Mesendoderm (in vitro differentiated cells): ENCODE results near the gene FAM32A. TPM values are rescaled to one million over a fixed set of nuclear protein-coding genes. Genes with fewer than 3 reads are reported as not detected.

Experiments used
- DNase-seq: peaks from one replicate; pipeline ENCODE4 v3.0.0; 2013
- H2AK5ac ChIP-seq: 2 replicates; pipeline ENCODE4 v1.6.1; 2013; ENCODE audit warnings: low read length, inconsistent platforms
- H2BK120ac ChIP-seq: 2 replicates; pipeline ENCODE4 v1.6.1; 2013; ENCODE audit warnings: low read depth, mild to moderate bottlenecking, low read length, moderate library complexity, mixed read lengths
- H2BK15ac ChIP-seq: replicated peaks from 2 replicates; pipeline ENCODE4 v1.6.1; 2013; ENCODE audit warnings: low read depth, mild to moderate bottlenecking, moderate library complexity
- H2BK5ac ChIP-seq: 2 replicates; pipeline ENCODE4 v1.6.1; 2013; ENCODE audit warnings: low read length, inconsistent platforms
- H3K18ac ChIP-seq: 2 replicates; pipeline ENCODE4 v1.6.1; 2013; ENCODE audit warnings: mild to moderate bottlenecking, low read length, mixed read lengths
- H3K23ac ChIP-seq: one replicate; pipeline ENCODE4 v1.6.1; 2013; ENCODE audit warnings: low read length
- H3K27ac ChIP-seq: 2 replicates; pipeline ENCODE4 v1.5.1; 2013; ENCODE audit warnings: low read depth, mild to moderate bottlenecking, inconsistent platforms, low read length, moderate library complexity
- H3K27me3 ChIP-seq: 2 replicates; pipeline ENCODE4 v1.6.1; 2013; ENCODE audit warnings: low read length, control low read depth, mild to moderate bottlenecking, inconsistent platforms; ENCODE audit not compliant: insufficient read depth, poor library complexity
- H3K36me3 ChIP-seq: 2 replicates; pipeline ENCODE4 v1.6.1; 2013; ENCODE audit warnings: low read length, inconsistent platforms; ENCODE audit not compliant: control insufficient read depth, insufficient read depth
- H3K4ac ChIP-seq: one replicate; pipeline ENCODE4 v1.6.1; 2013; ENCODE audit warnings: low read depth, mild to moderate bottlenecking, low read length, moderate library complexity
- H3K4me1 ChIP-seq: 2 replicates; pipeline ENCODE4 v1.6.1; 2013; ENCODE audit warnings: low read depth, low read length, inconsistent platforms; ENCODE audit not compliant: control insufficient read depth
- H3K4me2 ChIP-seq: 2 replicates; pipeline ENCODE4 v1.6.1; 2013; ENCODE audit warnings: low read length
- H3K4me3 ChIP-seq: 2 replicates; pipeline ENCODE4 v1.5.1; 2013; ENCODE audit warnings: mild to moderate bottlenecking, low read length
- H3K56ac ChIP-seq: one replicate; pipeline ENCODE4 v1.6.1; 2013; ENCODE audit warnings: low read length
- H3K79me1 ChIP-seq: 2 replicates; pipeline ENCODE4 v1.6.1; 2013; ENCODE audit warnings: low read length, inconsistent platforms
- H3K79me2 ChIP-seq: 2 replicates; pipeline ENCODE4 v1.6.1; 2013; ENCODE audit warnings: mild to moderate bottlenecking, low read length; ENCODE audit not compliant: control insufficient read depth, insufficient read depth
- H3K9ac ChIP-seq: 2 replicates; pipeline ENCODE4 v1.6.1; 2013; ENCODE audit warnings: low read length, inconsistent platforms
- H4K5ac ChIP-seq: one replicate; pipeline ENCODE4 v1.6.1; 2013; ENCODE audit warnings: low read length
- H4K8ac ChIP-seq: one replicate; pipeline ENCODE4 v1.6.1; 2013; ENCODE audit warnings: low read depth, mild to moderate bottlenecking, control low read depth, low read length, moderate library complexity
- WGBS: extraction: QIAGEN DNeasy Blood & Tissue Kit; methylation state at CpG from one replicate; pipeline ENCODE4 v1.1.7; 2013; ENCODE audit warnings: low lambda C conversion rate, missing lambda C conversion rate; ENCODE audit not compliant: insufficient coverage; ENCODE audit errors: extremely low coverage; 5-methylcytosine and 5-hydroxymethylcytosine counted together
- polyA plus RNA-seq, 2 experiments: library from polyadenylated mRNA; stranded (reverse); fragments of 200-250 nt; gene quantifications; one replicate each; pipeline ENCODE4 v1.2.3, GENCODE V29; 2013

The FAM32A gene
- 93.6 TPM for polyA plus RNA-seq (2013, experiment 1 of 2)
- 93.1 TPM for polyA plus RNA-seq (2013, experiment 2 of 2)

GRCh38 chr19:16185123-16185767 lies at the start of gene FAM32A:
Gene FAM32A, plus strand, starts transcription at chr19:16185410. Its CDS starts 33 bp downstream, at chr19:16185443.
- no peak within 1 kb of the TSS for H3K23ac ChIP-seq
- H3K56ac ChIP-seq, result peak within 1 kb of the TSS; percentile 96
- no peak within 1 kb of the TSS for H2BK5ac ChIP-seq
- peak within 1 kb of the TSS; percentile 93 for H3K4me2 ChIP-seq
- no peak within 1 kb of the TSS for H2AK5ac ChIP-seq
- peak; percentile 100 for DNase-seq
- H3K36me3 ChIP-seq, result peaks cover 6% of the 10 kb centered on the region
- H3K27ac ChIP-seq, result no peak within 1 kb of the TSS
- H3K79me1 ChIP-seq, result peaks cover 12% of the 10 kb centered on the region
- peak within 1 kb of the TSS; percentile 92 for H3K9ac ChIP-seq
- peak within 1 kb of the TSS; percentile 33 for H3K18ac ChIP-seq
- no peak within 1 kb of the TSS for H2BK120ac ChIP-seq
- H2BK15ac ChIP-seq, result no peak within 1 kb of the TSS
- no peak within 1 kb of the TSS for H4K5ac ChIP-seq
- H3K4ac ChIP-seq, result peak within 1 kb of the TSS; percentile 65
- no CpG with 5 or more reads among the region's 39 CpGs for WGBS
- no peaks in the 10 kb centered on the region for H3K4me1 ChIP-seq
- peaks cover 10% of the 10 kb centered on the region for H3K79me2 ChIP-seq
- no peaks in the 10 kb centered on the region for H3K27me3 ChIP-seq
- H4K8ac ChIP-seq, result peak within 1 kb of the TSS; percentile 69
- peak within 1 kb of the TSS; percentile 97 for H3K4me3 ChIP-seq

DNA sequence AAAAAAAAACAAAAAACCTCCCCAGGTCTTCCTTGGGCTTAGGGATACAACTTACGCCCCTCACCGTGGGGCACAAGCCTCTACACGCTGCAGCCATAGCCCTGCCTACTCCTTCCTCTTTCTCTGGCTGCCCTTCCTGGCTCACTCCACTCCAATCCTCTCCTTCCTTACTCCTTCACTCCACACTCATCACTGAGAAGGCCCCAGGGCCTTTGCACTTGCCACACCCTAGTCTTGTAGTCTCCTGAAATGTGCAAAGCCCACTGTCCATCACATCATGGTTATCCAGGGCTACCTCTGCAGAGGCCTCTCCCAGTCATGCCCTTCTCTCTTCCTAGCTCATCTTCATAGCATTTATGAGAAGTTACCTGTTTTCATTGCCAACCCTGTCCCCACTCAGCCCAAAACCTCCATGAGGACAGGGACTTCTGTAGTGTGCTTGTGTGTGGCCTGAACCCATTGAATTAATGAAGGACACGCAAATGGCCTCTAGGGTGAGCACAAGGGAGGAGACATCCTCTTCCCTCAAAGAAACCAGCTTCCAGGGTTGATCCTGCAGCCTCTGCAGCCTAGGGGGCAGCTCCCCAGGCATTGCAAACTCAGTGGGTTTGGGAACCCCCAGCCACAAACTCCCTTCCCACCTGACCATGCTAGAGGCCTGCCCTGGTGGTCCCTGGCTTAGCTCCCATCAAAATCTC lies 49.6 kb upstream of the FAM32A start:
- no peak overlapping the region for H3K9ac ChIP-seq
- H3K79me1 ChIP-seq, result no peaks in the 10 kb centered on the region
- no peak overlapping the region for H3K4me2 ChIP-seq
- peaks cover 14% of the 10 kb centered on the region for H3K36me3 ChIP-seq
- H3K4me1 ChIP-seq, result no peaks in the 10 kb centered on the region
- no peak overlapping the region for H2BK5ac ChIP-seq
- WGBS, result no CpG with 5 or more reads among the region's 4 CpGs
- no peak overlapping the region for H3K27ac ChIP-seq
- H2BK15ac ChIP-seq, result no peak overlapping the region
- no peak overlapping the region for H4K8ac ChIP-seq
- no peak overlapping the region for H3K18ac ChIP-seq
- no peak overlapping the region for H3K23ac ChIP-seq
- H4K5ac ChIP-seq, result no peak overlapping the region
- no peaks in the 10 kb centered on the region for H3K27me3 ChIP-seq
- H2BK120ac ChIP-seq, result no peak overlapping the region
- no peak for DNase-seq
- H3K4me3 ChIP-seq, result no peak overlapping the region
- H2AK5ac ChIP-seq, result no peak overlapping the region
- no peak overlapping the region for H3K4ac ChIP-seq
- no peak overlapping the region for H3K56ac ChIP-seq
- H3K79me2 ChIP-seq, result no peaks in the 10 kb centered on the region

GRCh38 chr19:16136185-16136999 lies 48.8 kb upstream of the FAM32A start:
- no peak overlapping the region for H3K9ac ChIP-seq
- no peaks in the 10 kb centered on the region for H3K27me3 ChIP-seq
- H3K4ac ChIP-seq, result no peak overlapping the region
- no peak overlapping the region for H2BK15ac ChIP-seq
- WGBS, result no CpG with 5 or more reads among the region's 16 CpGs
- no peak overlapping the region for H2BK5ac ChIP-seq
- H3K27ac ChIP-seq, result no peak overlapping the region
- no peak overlapping the region for H3K4me2 ChIP-seq
- no peaks in the 10 kb centered on the region for H3K4me1 ChIP-seq
- peak; percentile 35 for DNase-seq
- H2BK120ac ChIP-seq, result no peak overlapping the region
- no peak overlapping the region for H3K23ac ChIP-seq
- no peak overlapping the region for H3K4me3 ChIP-seq
- H4K5ac ChIP-seq, result no peak overlapping the region
- no peak overlapping the region for H4K8ac ChIP-seq
- H3K36me3 ChIP-seq, result peaks cover 14% of the 10 kb centered on the region
- H3K79me1 ChIP-seq, result no peaks in the 10 kb centered on the region
- H2AK5ac ChIP-seq, result no peak overlapping the region
- H3K79me2 ChIP-seq, result no peaks in the 10 kb centered on the region
- H3K18ac ChIP-seq, result no peak overlapping the region
- no peak overlapping the region for H3K56ac ChIP-seq

- Histone ChIP-seq H3K9ac (no peak overlapping the region), H3K36me3 (no peaks in the 10 kb centered on the region), H3K4ac (no peak overlapping the region), H4K5ac (no peak overlapping the region), H3K27me3 (no peaks in the 10 kb centered on the region), H2BK5ac (no peak overlapping the region), H3K18ac (no peak overlapping the region), H3K56ac (no peak overlapping the region), H2BK120ac (no peak overlapping the region), H2AK5ac (no peak overlapping the region), H3K27ac (no peak overlapping the region), H3K4me3 (no peak overlapping the region), H3K79me2 (no peaks in the 10 kb centered on the region), H3K4me1 (no peaks in the 10 kb centered on the region), H2BK15ac (no peak overlapping the region), H3K79me1 (no peaks in the 10 kb centered on the region), H3K4me2 (no peak overlapping the region), H4K8ac (no peak overlapping the region), H3K23ac (no peak overlapping the region)
- DNase-seq, result no peak
- WGBS, result no CpG with 5 or more reads among the region's 13 CpGs
Measured at GRCh38 chr19:16139752-16140151, 45.5 kb upstream of the FAM32A start.

DNA sequence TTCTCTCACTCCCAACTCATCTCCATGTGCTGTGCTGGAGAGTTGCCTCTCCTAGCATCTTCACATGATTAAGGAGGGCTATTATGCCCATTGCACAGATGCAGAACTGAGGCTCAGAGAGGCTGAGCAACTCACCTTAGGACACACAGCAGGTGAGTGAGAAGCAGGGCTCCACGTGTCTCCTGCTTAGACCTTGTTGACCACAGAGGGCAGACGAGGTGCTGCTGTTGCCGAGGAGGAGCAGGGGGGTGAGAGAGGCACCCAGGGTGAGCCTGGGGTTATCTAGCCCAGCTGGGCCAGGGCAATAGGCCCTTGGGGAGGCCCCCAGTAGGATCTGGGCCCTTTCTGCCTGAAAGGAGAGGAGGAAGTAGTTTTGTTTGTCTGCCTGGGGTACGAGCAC lies 44.2 kb upstream of the FAM32A start:
- Histone ChIP-seq H3K4me3 (no peak overlapping the region), H2AK5ac (no peak overlapping the region), H4K8ac (no peak overlapping the region), H3K4me2 (no peak overlapping the region), H2BK15ac (no peak overlapping the region), H4K5ac (no peak overlapping the region), H2BK120ac (no peak overlapping the region), H3K56ac (no peak overlapping the region), H3K4me1 (no peaks in the 10 kb centered on the region), H3K27ac (no peak overlapping the region), H3K18ac (no peak overlapping the region), H3K36me3 (no peaks in the 10 kb centered on the region), H3K79me2 (no peaks in the 10 kb centered on the region), H3K23ac (no peak overlapping the region), H3K4ac (no peak overlapping the region), H3K79me1 (no peaks in the 10 kb centered on the region), H3K9ac (no peak overlapping the region), H2BK5ac (no peak overlapping the region), H3K27me3 (no peaks in the 10 kb centered on the region)
- no peak for DNase-seq
- no CpG with 5 or more reads among the region's 4 CpGs for WGBS
